SU-DHL-6 (cell line): ENCODE results near the gene PUM1.

Source experiments
- CTCF ChIP-seq: fragments of 200-600 bp; sonication (generic); IDR thresholded peaks from one replicate; pipeline ENCODE4 v1.5.1; 2017; ENCODE audit warnings: antibody characterized with exemption, mild to moderate bottlenecking, low read length, moderate library complexity; ENCODE audit not compliant: insufficient read depth, poor library complexity, severe bottlenecking
- EZH2phosphoT487 ChIP-seq: fragments of 200-600 bp; sonication (generic), shearing (Covaris generic); conservative IDR thresholded peaks from 2 replicates; pipeline ENCODE4 v1.6.1; 2018; ENCODE audit warnings: mild to moderate bottlenecking, antibody characterized with exemption, low read length, moderate library complexity, mixed read lengths

- TF ChIP-seq CTCF: no peak
- no peak for TF ChIP-seq EZH2phosphoT487
These were observed 61.8 kb downstream of the PUM1 start for GRCh38 chr1:31003613-31004230.
